GM21619 (cell line): ENCODE results near the gene BIRC6.
"Not testable (repeated sequence)": the region's sequence is repeated elsewhere in the genome, so short reads cannot be mapped to it uniquely, and the experiment has no call there.

ENCODE experiments used
- ATAC-seq: cut with Tn5 transposase; IDR thresholded peaks from one replicate; pipeline ENCODE4 v1.9.1; 2021; ENCODE audit not compliant: unreplicated experiment

The BIRC6 gene

DNA sequence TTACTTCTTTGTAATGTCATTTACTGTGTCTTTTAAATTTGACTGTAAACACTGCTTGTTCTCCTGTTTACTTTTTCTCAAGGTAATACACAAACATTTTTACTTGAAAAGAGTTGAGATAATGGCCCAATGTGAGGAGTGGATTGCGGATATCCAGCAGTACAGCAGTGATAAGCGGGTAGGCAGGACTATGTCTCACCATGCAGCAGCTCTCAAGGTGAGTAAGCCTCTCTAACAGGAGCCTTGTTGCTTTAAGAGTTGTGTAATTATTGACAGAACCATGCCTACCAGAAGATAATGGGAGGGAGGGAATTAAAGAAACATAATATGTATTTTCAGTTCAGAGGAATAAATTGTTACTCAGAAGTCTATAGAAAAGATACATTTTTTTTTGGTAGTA is 254.5 kb downstream of the BIRC6 start:
- ATAC-seq, result no peak

DNA sequence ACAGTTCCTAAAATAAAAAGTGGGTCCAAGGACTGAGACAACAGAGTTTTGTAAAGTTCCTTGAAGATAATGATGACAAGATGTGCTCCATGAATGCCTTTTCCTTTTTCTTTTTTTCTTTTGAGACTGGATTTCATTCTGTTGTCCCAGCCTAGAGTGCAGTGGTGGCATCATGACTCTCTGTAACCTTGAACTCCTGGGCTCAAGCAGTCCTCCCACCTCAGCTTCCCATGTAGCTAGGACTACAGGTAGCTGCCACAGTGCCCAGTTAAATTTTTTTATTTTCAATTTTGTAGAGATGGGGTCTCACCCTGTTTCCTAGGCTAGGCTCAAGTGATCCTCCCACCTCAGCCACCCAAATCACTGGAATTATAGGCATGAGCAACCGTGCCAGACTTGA is 254.9 kb downstream of the BIRC6 start:
- ATAC-seq, result no peak

DNA sequence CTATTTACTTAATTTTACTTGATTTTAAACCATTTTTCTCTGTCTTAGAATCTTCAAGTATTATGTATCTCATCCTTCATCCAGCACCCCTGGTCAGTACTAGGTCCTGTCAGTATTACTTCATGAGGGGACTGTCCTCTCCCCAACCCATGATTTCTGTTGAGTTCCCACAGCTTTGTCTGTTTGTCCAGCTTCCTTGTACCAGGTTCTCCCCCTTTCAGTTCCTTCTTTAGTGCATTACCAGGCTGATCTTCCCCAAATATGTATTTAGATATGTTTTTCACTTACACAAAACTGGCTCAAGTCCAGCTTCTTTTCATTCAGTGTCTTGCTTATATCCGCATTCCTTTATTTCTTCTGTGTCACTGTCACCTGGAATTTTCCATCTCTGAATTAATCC is 257.3 kb downstream of the BIRC6 start:
- ATAC-seq, result no peak

DNA sequence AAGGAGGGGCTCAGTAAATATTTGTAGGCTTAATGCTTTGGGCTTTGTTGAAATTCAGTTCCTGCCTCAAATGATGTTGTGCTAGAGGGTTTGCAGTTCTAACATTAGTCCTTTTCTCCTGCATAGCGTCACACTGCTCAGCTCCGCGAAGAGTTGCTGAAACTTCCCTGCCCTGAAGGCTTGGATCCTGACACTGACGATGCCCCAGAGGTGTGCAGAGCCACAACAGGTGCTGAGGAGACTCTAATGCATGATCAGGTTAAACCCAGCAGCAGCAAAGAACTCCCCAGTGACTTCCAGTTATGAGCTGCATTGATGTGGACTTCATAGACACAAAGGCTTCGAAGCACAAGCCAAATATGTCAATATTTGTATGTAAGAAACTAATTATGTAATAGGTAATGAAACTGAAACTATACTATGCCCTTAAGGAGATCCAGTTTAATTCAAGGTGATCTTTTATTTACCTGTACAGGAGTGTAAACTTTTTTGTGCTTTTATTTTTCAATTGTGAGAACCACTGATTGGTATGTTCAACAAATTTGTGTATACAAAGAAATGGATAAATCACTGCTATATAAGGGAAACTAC is 260.9 kb downstream of the BIRC6 start:
- no peak for ATAC-seq

DNA sequence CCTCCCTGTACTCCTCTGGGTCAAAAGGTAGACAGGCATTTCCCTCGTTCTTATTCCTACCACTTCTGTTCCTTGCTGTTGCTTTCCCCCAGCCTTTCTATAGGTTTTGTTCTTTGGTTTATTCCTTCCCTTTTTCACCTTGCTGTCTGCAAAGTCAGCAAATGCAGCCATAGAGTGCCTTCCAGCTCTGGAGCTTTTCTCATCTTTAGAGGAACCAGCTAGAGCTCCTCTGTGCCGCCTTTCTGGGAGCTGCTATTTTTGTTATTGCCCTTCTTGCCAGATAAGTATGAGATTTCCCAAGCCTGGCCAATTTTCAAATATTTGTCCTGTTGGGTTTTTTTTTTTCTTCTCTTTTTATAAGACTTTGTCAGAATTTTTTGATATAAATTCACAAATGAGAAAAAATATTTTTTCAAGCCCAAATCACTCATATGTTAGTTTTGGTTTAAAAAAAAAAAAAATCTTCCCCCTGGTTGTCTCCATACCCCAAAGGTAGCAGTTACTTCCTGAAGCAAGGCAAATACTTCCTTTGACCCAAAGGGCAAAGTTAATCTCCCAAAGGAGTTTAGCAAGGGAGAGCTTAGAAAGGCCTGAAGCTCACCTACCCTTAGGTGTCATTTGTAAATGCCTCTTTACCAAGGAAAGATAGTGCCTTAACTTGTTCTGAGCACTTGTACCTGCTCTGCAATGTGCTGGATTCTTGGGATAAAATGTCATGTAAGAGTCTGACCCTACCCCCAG is 265.9 kb downstream of the BIRC6 start:
- ATAC-seq, result no peak

DNA sequence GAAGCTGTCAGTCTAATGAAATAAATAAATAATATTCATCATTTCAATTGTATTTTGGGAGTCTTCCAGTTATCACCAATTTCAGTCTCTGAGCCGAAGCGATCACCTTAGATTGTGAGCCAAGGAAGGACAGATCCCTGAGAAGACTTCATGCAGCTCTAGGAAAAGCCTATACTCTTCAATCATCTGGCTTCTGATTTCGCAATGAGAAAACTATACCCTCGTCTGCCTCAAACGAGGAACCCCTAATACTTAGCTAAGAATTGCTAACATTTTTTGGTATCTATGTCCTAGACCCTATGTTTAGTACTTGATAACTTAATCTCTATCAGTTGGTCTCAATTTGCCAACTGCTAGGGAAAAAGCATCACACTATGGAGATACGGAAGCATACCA is 266.5 kb downstream of the BIRC6 start:
- no peak for ATAC-seq

DNA sequence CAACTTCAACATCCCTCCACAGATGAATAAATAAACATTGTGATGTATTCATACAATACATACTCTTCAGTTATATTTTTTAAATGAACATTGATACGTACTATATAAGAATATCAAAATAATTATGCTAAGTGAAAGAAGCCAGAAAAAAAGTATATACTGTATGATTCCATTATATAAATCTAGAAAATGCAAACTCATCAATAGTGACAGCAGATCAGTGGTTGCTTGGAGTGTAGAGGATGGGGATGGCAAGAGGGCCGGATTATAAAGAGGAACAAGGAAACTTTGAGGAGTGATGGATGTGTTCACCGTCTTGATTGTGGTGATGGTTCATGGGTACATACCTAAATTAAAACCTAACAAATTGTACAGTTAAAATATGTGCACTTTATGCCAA is 268.0 kb downstream of the BIRC6 start:
- no peak for ATAC-seq

DNA sequence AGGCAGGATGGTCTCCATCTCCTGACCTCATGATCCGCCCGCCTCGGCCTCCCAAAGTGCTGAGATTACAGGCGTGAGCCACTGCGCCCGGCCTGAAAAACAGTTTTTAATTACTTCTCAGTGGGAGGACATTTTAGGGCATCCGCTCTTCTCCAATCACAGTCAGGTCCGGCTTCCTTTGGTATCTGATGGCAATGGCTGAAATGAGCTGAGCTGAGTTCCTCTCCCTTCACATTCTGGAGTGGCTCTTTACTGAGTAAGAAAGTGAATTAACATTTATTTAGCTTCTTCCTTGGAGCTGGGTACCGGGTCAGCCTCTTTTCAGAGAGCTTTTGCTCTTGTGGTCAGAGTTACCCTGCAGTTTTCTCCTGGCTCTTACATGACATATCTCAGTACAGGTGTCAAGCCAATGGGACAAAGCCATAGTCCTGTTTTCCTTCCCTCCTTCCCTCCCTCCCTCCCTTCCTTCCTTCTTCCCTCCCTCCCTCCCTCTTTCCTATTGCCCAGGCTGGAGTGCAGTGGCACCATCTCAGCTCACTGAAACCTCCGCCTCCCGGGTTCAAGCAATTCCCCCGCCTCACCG is 269.9 kb downstream of the BIRC6 start:
- ATAC-seq, result no peak

DNA sequence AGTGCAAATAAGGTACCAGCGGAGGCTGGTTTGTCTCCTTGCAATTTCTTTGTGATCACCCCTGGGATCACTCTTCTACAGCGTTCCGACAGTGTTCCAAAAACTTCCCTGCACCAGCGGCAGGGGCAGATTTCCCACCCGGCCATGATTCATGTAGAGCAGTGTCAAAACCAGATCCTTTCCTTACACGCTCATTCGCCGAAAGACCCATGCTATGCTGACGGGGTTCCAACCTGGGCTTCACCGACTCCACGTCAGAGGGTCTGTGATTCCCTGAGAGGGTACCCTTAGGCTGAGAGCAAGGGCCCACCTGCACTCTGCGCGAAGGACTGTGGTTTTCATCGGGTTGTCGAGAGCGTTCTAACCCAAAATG is 270.6 kb downstream of the BIRC6 start:
- ATAC-seq, result peak; percentile 35

DNA sequence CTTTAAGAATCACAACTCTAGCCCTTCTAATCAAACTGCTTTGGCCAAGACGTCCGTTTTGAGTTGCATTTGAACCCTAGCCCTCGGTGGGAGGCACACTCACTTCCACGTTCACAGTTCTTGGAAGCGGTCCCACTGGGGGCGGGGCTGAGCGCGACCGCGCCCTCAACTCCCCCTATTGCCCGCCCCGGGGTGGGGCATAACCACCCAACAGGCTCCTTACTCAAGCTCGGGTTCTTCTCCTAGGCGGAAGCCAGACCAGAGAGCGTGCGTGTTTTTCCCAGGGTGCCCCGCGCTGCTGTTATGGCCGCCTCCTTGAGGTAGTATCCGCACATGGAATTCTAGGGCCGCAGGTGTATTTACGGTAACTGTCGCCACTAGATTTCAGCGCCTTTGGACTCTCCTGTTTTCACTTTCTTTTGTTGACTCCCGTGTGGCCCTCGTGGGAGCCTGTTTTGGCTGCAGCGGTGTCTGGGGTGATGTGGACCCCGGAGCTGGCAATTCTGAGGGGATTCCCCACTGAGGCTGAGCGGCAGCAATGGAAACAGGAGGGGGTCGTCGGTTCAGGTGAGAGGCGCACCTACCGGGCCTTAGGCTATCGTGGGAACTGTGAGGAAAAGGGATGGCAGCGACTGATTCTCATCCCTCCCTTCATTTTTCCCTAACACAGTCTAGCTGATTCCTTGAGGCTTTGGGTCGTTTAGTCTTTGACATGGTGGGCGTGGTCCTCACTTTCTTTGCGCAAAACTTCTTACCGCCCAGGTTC is 271.2 kb downstream of the BIRC6 start, which contains the start of gene TTC27:
Gene TTC27, plus strand, starts transcription at position 237 of the 766 bp plus-strand sequence. Its CDS starts 243 bp downstream, at position 480.
- ATAC-seq, result peak; percentile 100

DNA sequence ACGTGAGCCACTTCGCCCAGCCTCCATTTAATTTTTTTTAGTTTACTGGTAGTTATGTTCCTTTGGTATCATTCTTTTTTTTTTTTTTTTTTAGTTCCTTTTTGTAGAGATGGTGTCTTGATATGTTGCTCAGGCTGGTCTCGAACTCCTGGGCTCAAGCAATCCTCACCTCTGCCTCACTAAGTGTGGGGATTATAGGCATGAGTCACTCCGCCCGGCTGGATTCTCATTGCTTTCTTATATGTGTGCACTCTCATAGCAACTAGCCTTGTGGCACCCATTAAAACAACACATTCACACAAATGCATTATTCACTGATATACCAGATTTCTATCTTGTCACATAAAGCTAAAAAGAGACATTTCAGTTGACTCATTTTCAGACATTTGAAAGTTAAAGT is 275.3 kb downstream of the BIRC6 start:
- ATAC-seq, result no peak

DNA sequence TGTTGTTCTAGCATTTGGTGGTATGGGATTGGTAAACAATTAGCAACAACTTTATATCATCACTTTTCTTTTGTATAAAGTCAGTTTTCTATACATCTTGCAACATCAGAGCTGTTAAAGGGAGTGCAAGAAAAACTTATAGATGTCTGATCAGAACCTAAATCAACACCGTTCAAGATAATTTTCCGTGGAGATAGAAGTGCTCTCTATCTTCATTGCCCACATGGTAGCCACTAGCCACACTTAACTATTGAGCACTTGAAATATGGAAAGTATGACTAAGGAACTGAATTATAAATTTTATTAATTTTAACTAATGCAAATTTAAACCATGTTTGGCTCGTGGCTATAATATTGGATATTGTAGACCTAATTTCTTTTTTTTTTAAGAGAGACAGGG is 276.2 kb downstream of the BIRC6 start:
- ATAC-seq, result no peak

DNA sequence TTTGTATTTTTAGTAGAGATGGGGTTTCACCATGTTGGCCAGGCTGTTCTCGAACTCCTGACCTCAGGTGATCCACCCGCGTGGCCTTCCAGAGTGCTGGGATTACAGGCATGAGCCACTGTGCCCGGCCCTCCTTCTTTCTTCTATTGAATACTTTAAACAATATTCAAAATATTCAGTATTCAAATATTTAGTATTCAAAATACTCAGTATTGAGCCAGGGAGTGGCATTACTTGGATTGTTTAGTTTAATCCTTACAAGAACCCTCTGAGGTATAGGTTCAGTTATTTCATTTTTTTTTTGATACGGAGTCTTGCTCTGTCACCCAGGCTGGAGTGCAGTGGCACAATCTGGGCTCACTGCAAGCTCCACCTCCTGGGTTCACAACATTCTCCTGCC is 281.7 kb downstream of the BIRC6 start:
- not testable (repeated sequence) for ATAC-seq

DNA sequence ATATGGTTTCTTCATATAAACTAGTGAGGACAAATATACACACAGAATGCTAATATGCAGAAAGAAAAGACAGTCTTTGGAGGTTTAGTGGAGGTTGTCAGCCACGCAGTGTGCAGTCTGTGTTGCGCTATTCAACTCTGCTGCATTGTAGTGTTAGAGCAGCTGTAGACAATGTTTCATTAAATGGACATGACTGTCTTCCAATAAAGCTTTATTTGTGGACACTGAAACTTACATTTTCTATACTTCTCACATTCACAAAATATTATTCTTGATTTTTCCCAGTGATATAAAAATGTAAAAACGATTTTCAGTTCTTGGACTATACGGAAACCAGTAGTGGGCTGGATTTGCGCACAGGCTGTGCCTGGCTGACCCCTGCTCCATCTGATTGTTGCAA is 284.4 kb downstream of the BIRC6 start:
- no peak for ATAC-seq

DNA sequence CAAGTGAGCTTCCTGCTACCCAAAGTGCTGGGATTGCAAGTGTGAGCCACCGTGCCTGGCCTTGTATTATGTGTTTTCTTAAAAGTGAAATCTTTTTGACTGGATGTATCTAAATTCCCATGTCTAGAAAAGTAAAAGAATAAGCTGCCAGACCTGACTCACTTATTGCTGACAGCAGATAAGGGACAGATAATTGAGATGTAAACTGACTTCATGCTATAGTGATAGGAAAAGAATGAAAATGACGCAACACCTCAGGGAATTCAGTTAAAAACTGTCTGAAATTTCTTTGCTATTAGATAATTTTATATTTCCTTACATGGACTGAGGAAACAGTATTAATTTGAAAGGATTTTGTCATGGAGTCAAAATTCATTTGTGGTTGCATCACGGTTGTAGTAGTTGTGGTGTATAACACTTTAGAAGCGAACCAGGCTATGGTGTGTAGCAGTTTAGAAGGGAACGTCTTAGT is 290.4 kb downstream of the BIRC6 start:
- no peak for ATAC-seq

DNA sequence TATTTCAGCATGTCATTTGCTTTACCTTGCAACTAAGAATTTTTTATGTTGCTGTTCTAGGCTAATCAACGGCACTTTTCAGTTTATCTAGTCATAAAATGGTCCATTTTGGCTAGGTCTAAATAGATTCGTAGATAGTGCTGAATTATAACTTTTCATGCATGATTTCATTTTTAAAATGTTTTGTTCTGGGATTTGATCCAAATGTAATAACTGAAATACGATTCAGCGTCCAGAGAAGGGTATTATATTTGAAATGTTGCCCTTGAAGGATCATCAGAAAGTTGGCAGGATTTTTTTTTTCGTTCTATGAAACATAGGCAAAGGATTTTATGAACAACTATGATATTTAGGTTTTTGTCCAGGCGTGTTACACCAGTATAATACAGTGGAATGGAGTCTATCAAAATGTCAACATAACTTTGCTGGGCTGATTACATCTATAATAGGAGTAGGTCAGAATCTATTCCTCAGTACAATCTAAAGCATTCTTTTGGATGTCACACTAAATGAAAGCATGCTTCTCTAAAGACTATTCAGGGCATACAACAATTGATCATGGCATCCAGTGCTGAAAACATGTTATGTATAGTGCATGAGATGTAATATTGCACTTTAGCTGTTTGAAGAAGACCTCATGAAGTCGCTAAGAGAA is 295.9 kb downstream of the BIRC6 start:
- no peak for ATAC-seq

DNA sequence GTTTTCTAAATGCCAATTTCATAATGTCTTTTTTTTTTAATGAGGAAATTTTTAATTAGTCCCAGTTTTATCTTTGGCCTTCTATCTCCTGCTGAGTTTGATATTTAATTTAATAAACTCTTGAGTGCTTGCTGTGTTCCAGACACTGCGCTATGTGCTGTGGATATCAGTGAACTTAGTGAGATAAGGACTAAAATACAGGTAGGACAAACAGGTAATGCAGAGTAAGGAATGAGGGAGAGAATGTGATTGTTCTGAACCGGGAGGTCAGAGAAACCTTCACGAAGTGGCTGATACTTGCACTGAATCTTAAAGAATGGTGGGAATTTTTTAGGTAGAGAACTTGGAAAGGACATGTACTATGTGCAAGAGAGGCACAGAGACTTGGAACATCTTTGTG is 299.2 kb downstream of the BIRC6 start:
- no peak for ATAC-seq

DNA sequence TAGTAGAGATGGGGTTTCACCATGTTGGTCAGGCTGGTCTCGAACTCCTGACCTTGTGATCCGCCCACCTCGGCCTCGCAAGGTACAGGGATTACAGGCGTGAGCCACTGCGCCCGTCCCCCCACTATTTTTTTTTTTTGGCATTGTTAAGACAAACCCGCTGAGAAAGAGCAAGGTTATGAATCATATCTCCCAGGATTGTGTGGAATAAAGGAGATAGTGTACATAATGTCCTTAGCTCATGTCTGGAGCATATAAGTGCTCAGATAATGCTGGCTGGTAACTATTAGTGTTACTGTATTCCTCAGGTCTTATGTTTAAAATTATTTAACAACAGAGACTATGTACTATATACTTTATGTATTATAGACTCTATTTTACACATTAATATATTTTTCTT is 307.0 kb downstream of the BIRC6 start:
- no peak for ATAC-seq

DNA sequence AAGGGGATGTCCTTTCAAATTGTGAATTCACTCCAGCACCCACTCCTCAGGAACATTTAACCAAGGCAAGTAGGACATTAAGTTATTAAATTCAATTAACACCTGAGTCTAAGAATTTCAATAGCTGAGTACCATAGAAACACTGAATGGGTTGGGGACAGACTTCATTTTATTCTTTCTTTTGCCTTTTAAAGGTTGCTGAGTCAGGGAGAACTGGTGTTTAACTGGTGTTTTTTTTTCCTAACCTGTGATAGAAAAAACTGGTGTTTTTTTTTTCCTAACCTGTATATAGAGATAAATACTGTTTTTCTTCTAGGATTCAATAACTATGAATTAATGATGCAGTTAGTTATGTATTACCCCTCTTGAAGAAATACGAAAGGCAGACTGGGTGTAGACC is 309.9 kb downstream of the BIRC6 start:
- no peak for ATAC-seq

DNA sequence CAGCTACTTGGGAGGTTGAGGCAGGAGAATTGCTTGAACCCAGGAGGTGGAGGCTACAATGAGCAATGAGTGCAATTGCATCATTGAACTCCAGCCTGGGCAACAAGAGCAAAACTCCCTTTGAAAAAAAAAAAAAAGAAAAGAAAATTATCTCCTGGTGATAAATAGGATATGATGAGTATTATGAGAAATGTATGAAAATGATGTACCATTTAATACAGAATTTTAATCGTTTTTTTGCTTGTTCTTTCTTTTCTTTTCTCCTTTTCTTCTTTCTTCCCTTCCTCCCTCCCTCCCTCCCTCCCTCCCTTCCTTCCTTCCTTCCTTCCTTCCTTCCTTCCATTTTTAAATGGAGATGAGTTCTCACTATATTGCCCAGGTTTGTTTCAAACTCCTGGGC is 311.4 kb downstream of the BIRC6 start:
- no peak for ATAC-seq
